ENCODE measurements around the gene KCTD7. TPM values are rescaled to one million over a fixed set of nuclear protein-coding genes. Genes with fewer than 3 reads are reported as not detected.
"Not testable (repeated sequence)": the region's sequence is repeated elsewhere in the genome, so short reads cannot be mapped to it uniquely, and the experiment has no call there.

The KCTD7 gene
- total RNA-seq, 1 experiment from 2014 or later: 3.9 TPM

DNA sequence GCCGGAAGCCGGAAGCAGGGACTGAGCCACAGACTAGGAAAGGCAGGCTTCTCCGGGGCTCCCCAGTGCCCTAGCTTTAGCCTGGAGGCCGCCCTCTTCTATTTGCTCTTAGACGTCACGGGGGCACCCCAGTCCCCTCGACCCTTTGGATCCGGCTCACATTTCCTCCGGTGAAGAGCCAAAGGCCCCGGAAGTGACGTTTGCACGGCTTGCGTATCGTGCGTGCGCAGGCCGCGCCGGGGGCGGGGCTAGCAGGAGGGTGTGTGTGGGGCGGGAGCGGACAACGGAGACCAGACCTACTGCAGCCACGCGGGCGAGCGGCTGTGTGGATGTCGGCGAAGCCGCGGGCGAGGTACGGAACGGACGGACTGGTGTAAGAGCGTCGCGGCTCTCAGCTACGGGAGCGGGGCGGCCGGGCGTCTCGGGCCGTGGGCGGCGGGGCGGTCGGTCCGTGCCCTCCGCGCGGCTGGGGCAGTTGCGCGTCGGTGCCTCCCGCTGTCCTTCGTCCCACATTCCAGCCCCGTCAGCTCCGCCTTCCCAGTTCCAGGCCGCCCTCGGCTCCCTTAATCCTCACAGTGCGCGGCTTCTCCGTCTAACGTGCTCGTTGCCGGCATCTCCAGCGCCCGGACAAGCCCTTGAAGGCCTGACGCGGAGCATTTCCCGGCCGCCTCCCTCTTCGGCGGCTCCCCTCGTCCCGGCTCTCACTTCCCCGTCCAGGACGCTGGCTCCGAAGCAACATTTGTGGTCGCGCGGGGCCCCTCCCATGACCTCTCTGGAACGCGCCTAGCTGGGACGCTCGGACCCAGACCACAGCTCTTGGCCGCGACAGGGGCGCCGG lies 25.8 kb downstream of the KCTD7 start (continued):
- TF ChIP-seq, protein P1, sequence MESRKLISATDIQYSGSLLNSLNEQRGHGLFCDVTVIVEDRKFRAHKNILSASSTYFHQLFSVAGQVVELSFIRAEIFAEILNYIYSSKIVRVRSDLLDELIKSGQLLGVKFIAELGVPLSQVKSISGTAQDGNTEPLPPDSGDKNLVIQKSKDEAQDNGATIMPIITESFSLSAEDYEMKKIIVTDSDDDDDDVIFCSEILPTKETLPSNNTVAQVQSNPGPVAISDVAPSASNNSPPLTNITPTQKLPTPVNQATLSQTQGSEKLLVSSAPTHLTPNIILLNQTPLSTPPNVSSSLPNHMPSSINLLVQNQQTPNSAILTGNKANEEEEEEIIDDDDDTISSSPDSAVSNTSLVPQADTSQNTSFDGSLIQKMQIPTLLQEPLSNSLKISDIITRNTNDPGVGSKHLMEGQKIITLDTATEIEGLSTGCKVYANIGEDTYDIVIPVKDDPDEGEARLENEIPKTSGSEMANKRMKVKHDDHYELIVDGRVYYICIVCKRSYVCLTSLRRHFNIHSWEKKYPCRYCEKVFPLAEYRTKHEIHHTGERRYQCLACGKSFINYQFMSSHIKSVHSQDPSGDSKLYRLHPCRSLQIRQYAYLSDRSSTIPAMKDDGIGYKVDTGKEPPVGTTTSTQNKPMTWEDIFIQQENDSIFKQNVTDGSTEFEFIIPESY (IDR thresholded peaks at IDR 0.05; ENCODE audit: extremely low read depth, insufficient replicate concordance, low read length): peak; percentile 70
- no peak for TF ChIP-seq EGR1 (IDR thresholded peaks at IDR 0.05; ENCODE audit: low read depth)
- TF ChIP-seq, protein P2, sequence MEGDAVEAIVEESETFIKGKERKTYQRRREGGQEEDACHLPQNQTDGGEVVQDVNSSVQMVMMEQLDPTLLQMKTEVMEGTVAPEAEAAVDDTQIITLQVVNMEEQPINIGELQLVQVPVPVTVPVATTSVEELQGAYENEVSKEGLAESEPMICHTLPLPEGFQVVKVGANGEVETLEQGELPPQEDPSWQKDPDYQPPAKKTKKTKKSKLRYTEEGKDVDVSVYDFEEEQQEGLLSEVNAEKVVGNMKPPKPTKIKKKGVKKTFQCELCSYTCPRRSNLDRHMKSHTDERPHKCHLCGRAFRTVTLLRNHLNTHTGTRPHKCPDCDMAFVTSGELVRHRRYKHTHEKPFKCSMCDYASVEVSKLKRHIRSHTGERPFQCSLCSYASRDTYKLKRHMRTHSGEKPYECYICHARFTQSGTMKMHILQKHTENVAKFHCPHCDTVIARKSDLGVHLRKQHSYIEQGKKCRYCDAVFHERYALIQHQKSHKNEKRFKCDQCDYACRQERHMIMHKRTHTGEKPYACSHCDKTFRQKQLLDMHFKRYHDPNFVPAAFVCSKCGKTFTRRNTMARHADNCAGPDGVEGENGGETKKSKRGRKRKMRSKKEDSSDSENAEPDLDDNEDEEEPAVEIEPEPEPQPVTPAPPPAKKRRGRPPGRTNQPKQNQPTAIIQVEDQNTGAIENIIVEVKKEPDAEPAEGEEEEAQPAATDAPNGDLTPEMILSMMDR (IDR thresholded peaks at IDR 0.05 in 2 of 3, conservative IDR thresholded peaks at IDR 0.05 in 1 of 3; ENCODE audit: borderline replicate concordance in 1 of 3, insufficient read depth in 1 of 3, low read depth in 2 of 3, low read length in 2 of 3): no peak
- no peak for TF ChIP-seq CBX3 (IDR thresholded peaks at IDR 0.05; ENCODE audit: low read depth)
- no peak for TF ChIP-seq FOSL1 (IDR thresholded peaks at IDR 0.05; ENCODE audit: low read depth)
- TF ChIP-seq, protein P3, sequence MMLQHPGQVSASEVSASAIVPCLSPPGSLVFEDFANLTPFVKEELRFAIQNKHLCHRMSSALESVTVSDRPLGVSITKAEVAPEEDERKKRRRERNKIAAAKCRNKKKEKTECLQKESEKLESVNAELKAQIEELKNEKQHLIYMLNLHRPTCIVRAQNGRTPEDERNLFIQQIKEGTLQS (IDR thresholded peaks at IDR 0.05): no peak
- no peak for TF ChIP-seq TCF7L2 (IDR thresholded peaks at IDR 0.05; ENCODE audit: borderline replicate concordance, extremely low read depth, insufficient read depth, insufficient read length)
- peak; percentile 91 for TF ChIP-seq POLR2AphosphoS5 (IDR thresholded peaks at IDR 0.05; ENCODE audit: low read depth, low read length)
- peak; percentile 52; the same call in 1 of the 2 replicates for TF ChIP-seq ZFX (IDR thresholded peaks at IDR 0.05)
- no peak for TF ChIP-seq EZH2phosphoT487 (IDR thresholded peaks at IDR 0.05; ENCODE audit: borderline replicate concordance)
- TF ChIP-seq POLR2A (IDR thresholded peaks at IDR 0.05; ENCODE audit: borderline replicate concordance, extremely low read depth, insufficient read depth, insufficient read length): peak; percentile 86
- peak; percentile 69 for TF ChIP-seq YY1 (IDR thresholded peaks at IDR 0.05; ENCODE audit: extremely low read depth, insufficient replicate concordance, low read depth, low read length)
- TF ChIP-seq ZNF274 (IDR thresholded peaks at IDR 0.05; ENCODE audit: low read depth, low read length): no peak
- no peak for TF ChIP-seq CEBPB (IDR thresholded peaks at IDR 0.05; ENCODE audit: low read depth)
- no peak for TF ChIP-seq SRF (IDR thresholded peaks at IDR 0.05; ENCODE audit: low read depth)

DNA sequence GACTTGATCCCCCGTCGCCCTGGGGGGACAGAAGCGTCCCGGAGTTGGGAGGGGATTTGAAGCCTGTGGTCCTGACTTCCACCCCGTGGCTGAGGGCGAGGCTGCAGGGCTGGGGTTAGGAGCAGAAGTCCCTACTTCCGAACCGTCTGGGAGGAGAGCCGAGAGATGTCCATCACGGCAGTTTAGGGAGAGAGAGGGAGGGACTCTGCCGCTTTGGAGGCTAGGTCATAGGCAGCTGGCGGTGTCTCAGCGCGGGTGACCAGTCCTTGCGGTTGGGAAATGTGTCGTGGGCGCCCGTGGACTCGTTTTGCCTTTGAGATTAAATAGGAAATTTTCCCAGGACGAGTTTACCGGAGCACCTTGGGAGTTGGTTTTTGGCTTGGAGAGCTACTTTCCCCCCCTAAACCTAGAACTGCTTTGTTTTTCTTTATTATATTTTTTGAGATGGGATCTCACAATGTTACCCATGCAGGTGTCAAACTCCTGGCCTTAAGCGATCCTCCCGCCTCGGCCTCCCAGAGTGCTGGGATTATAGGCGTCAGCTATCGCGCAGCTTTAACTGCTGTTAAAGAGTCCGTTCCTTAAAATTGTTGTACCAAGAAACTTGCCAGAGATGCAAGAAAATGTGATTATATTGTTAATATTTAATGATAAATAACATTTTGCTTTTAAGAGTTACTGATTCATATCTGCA lies 26.6 kb downstream of the KCTD7 start:
- H3K9me2 ChIP-seq (ENCODE audit: insufficient read depth); DNase-seq (ENCODE audit: low read depth, low spot score); H4K20me1 ChIP-seq (ENCODE audit: insufficient read depth); H3K9me3 ChIP-seq (ENCODE audit: control insufficient read depth in 1 of 2, insufficient read depth in 1 of 2, low read depth in 1 of 2, low read length in 2 of 2); H3K27me3 ChIP-seq (ENCODE audit: insufficient read depth, low read length); CTCF ChIA-PET; H2AFZ ChIP-seq (ENCODE audit: low read depth, low read length, poor library complexity, severe bottlenecking); H3K36me3 ChIP-seq (ENCODE audit: control insufficient read depth in 1 of 2, insufficient read depth in 2 of 2, low read length in 2 of 2): not testable (repeated sequence)
- ATAC-seq: peak; percentile 38
- H3K4me2 ChIP-seq (ENCODE audit: low read length): peak overlapping the region; percentile 96
- RAD21 ChIA-PET (ENCODE audit: low non-redundant PET in 1 of 2, low total read pairs in 2 of 2, uncharacterized antibody in 2 of 2, unreplicated experiment in 2 of 2): interaction anchor here in 1 of 2 experiments (0.6 kb wide), 1 partner anchor 48 kb away, joined by 3 read pairs; no protein-coding TSS in a partner anchor
- TSS peak; percentile 57 for BruUV-seq (replicated peaks)
- intact Hi-C loops (cut with micrococcal nuclease): loop anchor here (10.0 kb wide), 2 partner anchors 100 to 190 kb away; no protein-coding TSS in a partner anchor
- H3K4me3 ChIP-seq (replicated peaks in 1 of 2; ENCODE audit: low read depth in 1 of 2, low read length in 2 of 2): peak overlapping the region; percentile 68 to 90
- H3K79me2 ChIP-seq (ENCODE audit: insufficient read depth, low read length): peaks cover 52% of the 10 kb centered on the region
- H3K4me1 ChIP-seq (ENCODE audit: control insufficient read depth in 1 of 2, insufficient read depth in 2 of 2, low read length in 2 of 2): peaks cover 8 to 20% of the 10 kb centered on the region in 2 experiments
- H3K27ac ChIP-seq (ENCODE audit: low read depth, low read length): peak overlapping the region; percentile 87
- POLR2A ChIA-PET: interaction anchor here (1.5 to 1.9 kb wide), 3 partner anchors 12 to 27 kb away, joined by 3 to 7 read pairs (median 6); partner anchors contain the start of gene KCTD7
- H3K9ac ChIP-seq (ENCODE audit: low read length): peak overlapping the region; percentile 93
